ENCODE measurements around the gene TMEM107. TPM values are rescaled to one million over a fixed set of nuclear protein-coding genes. Genes with fewer than 3 reads are reported as not detected.
"Not testable (repeated sequence)": the region's sequence is repeated elsewhere in the genome, so short reads cannot be mapped to it uniquely, and the experiment has no call there.

TMEM107 gene
- 10 to 100 TPM; 27.6 to 31.5 TPM for total RNA-seq

GRCh38 chr17:8176197-8176940 lies at the start of gene TMEM107:
TMEM107 (minus strand) TSS chr17:8176380; CDS start chr17:8176286, 94 bp downstream.
- intact Hi-C loops (cut with micrococcal nuclease): no loop called here
- DNase-seq: peak; percentile 94
- H3K4me3 Mint-ChIP-seq: peak within 1 kb of the TSS; percentile 93
- peaks cover 4% of the 10 kb centered on the region for H3K27me3 Mint-ChIP-seq (ENCODE audit: low read depth)
- H3K36me3 Mint-ChIP-seq (ENCODE audit: low read depth): peaks cover 4% of the 10 kb centered on the region
- H3K27ac Mint-ChIP-seq: peak within 1 kb of the TSS; percentile 88
- CTCF ChIA-PET: interaction anchor here (0.7 to 1.3 kb wide), 2 partner anchors 9 to 47 kb away, joined by 3 read pairs; no protein-coding TSS in a partner anchor
- peaks cover 37% of the 10 kb centered on the region for H3K4me1 Mint-ChIP-seq (ENCODE audit: low read depth)
- H3K9me3 Mint-ChIP-seq: no peaks in the 10 kb centered on the region

DNA sequence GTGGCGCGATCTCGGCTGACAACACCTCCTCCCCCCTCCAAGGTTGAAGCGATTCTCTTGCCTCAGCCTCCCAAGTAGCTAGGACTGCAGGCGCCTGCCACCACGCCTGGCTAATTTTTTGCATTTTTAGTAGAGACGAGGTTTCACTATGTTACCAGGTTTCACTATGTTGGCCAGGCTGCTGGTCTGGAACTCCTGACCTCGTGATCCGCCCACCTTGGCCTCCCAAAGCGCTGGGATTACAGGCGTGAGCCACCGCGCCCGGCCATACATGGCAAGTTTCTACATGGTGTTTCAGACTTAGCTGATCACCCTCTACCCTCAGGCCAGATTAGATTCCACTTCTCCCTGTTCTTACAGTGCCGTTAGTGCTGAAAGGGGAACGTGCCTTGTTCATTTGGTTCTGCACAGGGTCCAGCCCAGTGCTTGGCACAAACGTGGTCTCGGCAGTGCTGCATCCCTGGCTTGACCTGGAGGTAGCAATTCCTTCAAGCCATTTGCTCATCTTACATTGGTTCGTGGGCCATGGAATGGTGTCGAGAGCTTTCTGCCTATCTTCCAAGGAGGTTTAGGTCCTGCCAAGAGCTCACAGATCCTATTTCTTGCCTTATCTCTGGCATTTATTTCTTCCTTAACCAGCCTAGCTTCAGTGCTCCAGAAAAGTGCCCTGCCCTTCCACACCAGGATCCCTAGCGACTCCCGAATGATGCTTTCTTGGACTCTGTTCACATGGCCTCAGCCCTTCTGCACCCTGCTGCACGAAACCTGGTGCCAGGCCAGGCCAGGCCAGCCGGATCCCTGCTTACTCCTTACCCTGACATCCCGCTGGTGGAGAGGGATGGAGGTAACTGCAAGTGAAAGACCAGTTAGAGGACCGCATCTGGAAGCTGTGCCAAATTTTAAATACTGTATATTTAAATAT lies 49.0 kb upstream of the TMEM107 start:
- Mint-ChIP-seq H3K27ac (peak overlapping the region; percentile 79), H3K36me3 (ENCODE audit: low read depth) (peaks cover 44% of the 10 kb centered on the region), H3K9me3 (no peaks in the 10 kb centered on the region), H3K4me1 (ENCODE audit: low read depth) (peaks cover 36% of the 10 kb centered on the region), H3K27me3 (ENCODE audit: low read depth) (peaks cover 15% of the 10 kb centered on the region), H3K4me3 (peak overlapping the region; percentile 49)
- DNase-seq: no peak
- CTCF ChIA-PET: interaction anchor here (0.6 to 6.6 kb wide), 5 partner anchors 22 to 162 kb away, joined by 3 to 55 read pairs (median 4); partner anchors contain the start of genes CTC1 and PFAS
- intact Hi-C loops (cut with micrococcal nuclease): no loop called here

GRCh38 chr17:8223356-8224126 lies 47.4 kb upstream of the TMEM107 start:
- H3K4me3 Mint-ChIP-seq: peak overlapping the region; percentile 96
- DNase-seq: peak; percentile 77
- peak overlapping the region; percentile 96 for H3K27ac Mint-ChIP-seq
- peaks cover 32% of the 10 kb centered on the region for H3K36me3 Mint-ChIP-seq (ENCODE audit: low read depth)
- CTCF ChIA-PET: interaction anchor here (0.9 to 6.6 kb wide), 8 partner anchors 15 to 104 kb away, joined by 3 to 55 read pairs (median 4); partner anchors contain the start of genes CTC1, PFAS and RANGRF
- H3K4me1 Mint-ChIP-seq (ENCODE audit: low read depth): peaks cover 37% of the 10 kb centered on the region
- intact Hi-C loops (cut with micrococcal nuclease): loop anchor here (1.0 to 2.0 kb wide), 2 partner anchors 77 to 159 kb away; partner anchors contain the start of gene RPL26
- H3K27me3 Mint-ChIP-seq (ENCODE audit: low read depth): peaks cover 15% of the 10 kb centered on the region
- no peaks in the 10 kb centered on the region for H3K9me3 Mint-ChIP-seq

GRCh38 chr17:8222630-8223355 lies 46.6 kb upstream of the TMEM107 start:
- intact Hi-C loops (cut with micrococcal nuclease): loop anchor here (1.0 to 2.0 kb wide), 12 partner anchors 12 to 380 kb away; partner anchors contain the start of genes AURKB, CTC1, HES7 and RANGRF
- Mint-ChIP-seq H3K27ac (peak overlapping the region; percentile 96), H3K36me3 (ENCODE audit: low read depth) (peaks cover 31% of the 10 kb centered on the region), H3K27me3 (ENCODE audit: low read depth) (peaks cover 15% of the 10 kb centered on the region), H3K4me1 (ENCODE audit: low read depth) (peaks cover 37% of the 10 kb centered on the region), H3K9me3 (no peaks in the 10 kb centered on the region), H3K4me3 (peak overlapping the region; percentile 96)
- CTCF ChIA-PET: interaction anchor here (0.6 to 6.6 kb wide), 11 partner anchors 14 to 104 kb away, joined by 3 to 55 read pairs (median 5); partner anchors contain the start of genes ALOXE3, BORCS6, CTC1 and PFAS
- DNase-seq: peak; percentile 94

DNA sequence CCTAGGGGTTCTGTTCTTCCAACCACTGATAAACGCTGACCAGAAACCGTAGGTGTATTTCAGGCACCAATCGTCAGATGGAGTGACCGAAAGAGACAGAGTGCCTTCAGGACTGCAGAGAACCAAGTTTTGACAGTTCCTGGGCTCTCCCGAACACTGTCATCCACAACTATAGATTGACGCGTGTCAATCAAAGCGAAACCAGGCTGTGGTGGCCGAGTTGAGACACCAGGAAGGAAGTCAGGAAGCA lies 46.1 kb upstream of the TMEM107 start:
- CTCF ChIA-PET: interaction anchor here (0.6 to 6.6 kb wide), 8 partner anchors 25 to 103 kb away, joined by 3 to 55 read pairs (median 5); partner anchors contain the start of genes ALOXE3, BORCS6, CTC1 and PFAS
- Mint-ChIP-seq H3K4me1 (ENCODE audit: low read depth) (peaks cover 37% of the 10 kb centered on the region), H3K4me3 (peak overlapping the region; percentile 96), H3K9me3 (no peaks in the 10 kb centered on the region), H3K27ac (peak overlapping the region; percentile 96), H3K36me3 (ENCODE audit: low read depth) (peaks cover 26% of the 10 kb centered on the region), H3K27me3 (ENCODE audit: low read depth) (peaks cover 15% of the 10 kb centered on the region)
- DNase-seq: peak; percentile 86
- intact Hi-C loops (cut with micrococcal nuclease): loop anchor here (1.0 to 2.0 kb wide), 11 partner anchors 12 to 380 kb away; partner anchors contain the start of genes AURKB, CTC1, HES7 and RANGRF

DNA sequence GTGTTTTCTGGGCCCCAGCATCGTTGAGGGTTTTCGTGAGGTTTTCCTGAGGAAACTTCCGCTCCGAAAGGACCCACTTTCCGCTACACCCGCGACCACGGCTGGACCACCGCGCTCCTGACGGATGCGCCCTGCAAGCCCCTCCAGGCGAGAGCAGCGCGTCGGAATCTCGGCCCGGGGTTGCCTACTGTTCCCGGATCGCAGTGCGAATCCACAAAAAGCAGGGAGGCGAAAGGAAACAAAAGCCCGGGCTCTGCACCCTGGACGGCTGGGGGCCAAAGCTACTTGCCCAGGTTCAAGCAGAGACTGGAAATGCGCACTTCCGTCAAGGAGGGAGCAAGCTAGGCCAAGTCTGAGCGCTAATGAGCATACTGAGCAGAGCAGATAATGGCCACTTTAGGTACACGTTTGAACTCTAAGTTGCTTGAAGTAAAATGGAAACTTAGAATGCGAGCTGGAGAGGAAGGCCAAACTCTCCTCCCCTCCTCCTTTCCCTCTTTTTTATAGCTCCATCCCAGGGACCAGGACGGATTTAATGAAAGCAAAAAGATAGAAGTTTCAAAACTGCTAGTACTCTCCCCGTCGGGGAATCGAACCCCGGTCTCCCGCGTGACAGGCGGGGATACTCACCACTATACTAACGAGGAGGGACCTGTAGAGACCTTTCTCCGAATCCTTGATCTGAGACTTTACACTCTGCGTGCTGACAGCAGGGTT lies 45.6 kb upstream of the TMEM107 start:
- CTCF ChIA-PET: interaction anchor here (0.6 to 6.6 kb wide), 10 partner anchors 11 to 147 kb away, joined by 3 to 55 read pairs (median 4); partner anchors contain the start of genes ALOXE3, AURKB, BORCS6 and CTC1
- Mint-ChIP-seq H3K9me3 (no peaks in the 10 kb centered on the region), H3K4me1 (ENCODE audit: low read depth) (peaks cover 34% of the 10 kb centered on the region)

DNA sequence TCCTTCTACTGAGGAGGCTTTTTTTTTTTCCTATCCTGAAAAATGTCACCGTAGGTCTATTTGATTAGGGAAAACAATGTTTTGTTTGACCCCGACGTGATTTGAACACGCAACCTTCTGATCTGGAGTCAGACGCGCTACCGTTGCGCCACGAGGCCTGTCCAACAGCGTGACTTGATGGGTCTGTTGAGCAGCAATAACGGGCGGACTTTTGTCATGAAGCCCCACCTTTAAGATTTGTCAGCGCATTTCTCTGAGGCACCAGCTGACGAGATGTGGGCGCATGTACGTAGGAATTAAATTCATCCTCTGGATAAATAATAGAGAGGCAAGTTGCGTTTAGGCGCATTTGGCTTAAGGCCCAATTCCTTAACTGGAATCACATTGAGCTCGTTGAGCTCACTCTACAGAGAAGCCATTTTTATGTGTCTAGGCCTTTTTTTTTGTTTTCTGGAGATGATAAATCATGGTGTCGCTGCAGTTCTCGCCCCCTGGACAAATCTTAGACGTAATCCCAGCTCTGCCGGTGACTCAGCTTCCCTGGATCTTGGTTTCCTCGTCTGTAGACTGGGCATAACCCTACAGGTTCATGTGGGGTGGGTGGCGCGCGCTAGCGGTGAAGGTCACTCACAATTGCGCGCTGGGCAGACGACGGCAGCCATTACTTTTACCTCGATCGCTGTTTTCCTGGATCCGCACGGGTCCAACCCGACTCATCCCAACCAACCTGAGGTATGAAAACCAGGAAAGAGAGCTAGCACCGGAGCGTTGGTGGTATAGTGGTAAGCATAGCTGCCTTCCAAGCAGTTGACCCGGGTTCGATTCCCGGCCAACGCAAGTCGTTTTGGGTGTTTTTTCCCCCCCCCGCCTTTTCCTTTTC lies 44.8 kb upstream of the TMEM107 start:
- H3K4me3 Mint-ChIP-seq: peak overlapping the region; percentile 96
- H3K9me3 Mint-ChIP-seq: no peaks in the 10 kb centered on the region
- CTCF ChIA-PET: interaction anchor here (0.6 to 6.6 kb wide), 9 partner anchors 11 to 146 kb away, joined by 3 to 55 read pairs (median 5); partner anchors contain the start of genes ALOXE3, AURKB, BORCS6 and CTC1

More for the DNA sequence above, 45.6 kb upstream of the TMEM107 start:
- intact Hi-C loops (cut with micrococcal nuclease): loop anchor here (1.0 to 2.0 kb wide), 11 partner anchors 12 to 380 kb away; partner anchors contain the start of genes AURKB, CTC1, HES7 and RANGRF
- DNase-seq: peak; percentile 95
- H3K27me3 Mint-ChIP-seq (ENCODE audit: low read depth): peaks cover 15% of the 10 kb centered on the region
- H3K4me3 Mint-ChIP-seq: peak overlapping the region; percentile 96
- peaks cover 21% of the 10 kb centered on the region for H3K36me3 Mint-ChIP-seq (ENCODE audit: low read depth)
- peak overlapping the region; percentile 96 for H3K27ac Mint-ChIP-seq

DNA sequence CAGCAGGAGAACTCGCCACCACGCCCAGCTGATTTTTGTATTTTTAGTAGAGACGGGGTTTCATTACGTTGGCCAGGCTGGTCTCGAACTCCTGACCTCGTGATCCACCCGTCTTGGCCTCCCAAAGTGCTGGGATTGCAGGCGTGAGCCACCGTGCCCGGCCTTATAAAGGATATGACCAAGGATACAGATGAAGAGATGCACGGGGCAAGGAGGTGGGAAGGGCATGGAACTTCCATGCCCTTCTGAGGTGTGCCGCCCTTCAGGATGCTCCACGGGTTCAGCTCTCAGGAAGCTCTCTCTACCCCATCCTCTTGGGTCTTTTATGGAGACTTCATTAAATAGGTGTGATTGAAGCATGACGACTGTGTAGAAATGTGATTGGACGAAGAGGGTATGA lies 37.8 kb upstream of the TMEM107 start:
- H3K27me3 Mint-ChIP-seq (ENCODE audit: low read depth); H3K4me3 Mint-ChIP-seq; H3K27ac Mint-ChIP-seq; DNase-seq; intact Hi-C loops (cut with micrococcal nuclease); H3K9me3 Mint-ChIP-seq: not testable (repeated sequence)
- peaks cover 12% of the 10 kb centered on the region for H3K4me1 Mint-ChIP-seq (ENCODE audit: low read depth)
- CTCF ChIA-PET: interaction anchor here (1.2 kb wide), 1 partner anchor 92 kb away, joined by 4 read pairs; no protein-coding TSS in a partner anchor
- H3K36me3 Mint-ChIP-seq (ENCODE audit: low read depth): peaks cover 12% of the 10 kb centered on the region

More for the DNA sequence above, 44.8 kb upstream of the TMEM107 start:
- Mint-ChIP-seq H3K4me1 (ENCODE audit: low read depth) (peaks cover 26% of the 10 kb centered on the region), H3K27ac (peak overlapping the region; percentile 96), H3K36me3 (ENCODE audit: low read depth) (peaks cover 13% of the 10 kb centered on the region), H3K27me3 (ENCODE audit: low read depth) (peaks cover 12% of the 10 kb centered on the region)
- peak; percentile 98 for DNase-seq
- intact Hi-C loops (cut with micrococcal nuclease): no loop called here

DNA sequence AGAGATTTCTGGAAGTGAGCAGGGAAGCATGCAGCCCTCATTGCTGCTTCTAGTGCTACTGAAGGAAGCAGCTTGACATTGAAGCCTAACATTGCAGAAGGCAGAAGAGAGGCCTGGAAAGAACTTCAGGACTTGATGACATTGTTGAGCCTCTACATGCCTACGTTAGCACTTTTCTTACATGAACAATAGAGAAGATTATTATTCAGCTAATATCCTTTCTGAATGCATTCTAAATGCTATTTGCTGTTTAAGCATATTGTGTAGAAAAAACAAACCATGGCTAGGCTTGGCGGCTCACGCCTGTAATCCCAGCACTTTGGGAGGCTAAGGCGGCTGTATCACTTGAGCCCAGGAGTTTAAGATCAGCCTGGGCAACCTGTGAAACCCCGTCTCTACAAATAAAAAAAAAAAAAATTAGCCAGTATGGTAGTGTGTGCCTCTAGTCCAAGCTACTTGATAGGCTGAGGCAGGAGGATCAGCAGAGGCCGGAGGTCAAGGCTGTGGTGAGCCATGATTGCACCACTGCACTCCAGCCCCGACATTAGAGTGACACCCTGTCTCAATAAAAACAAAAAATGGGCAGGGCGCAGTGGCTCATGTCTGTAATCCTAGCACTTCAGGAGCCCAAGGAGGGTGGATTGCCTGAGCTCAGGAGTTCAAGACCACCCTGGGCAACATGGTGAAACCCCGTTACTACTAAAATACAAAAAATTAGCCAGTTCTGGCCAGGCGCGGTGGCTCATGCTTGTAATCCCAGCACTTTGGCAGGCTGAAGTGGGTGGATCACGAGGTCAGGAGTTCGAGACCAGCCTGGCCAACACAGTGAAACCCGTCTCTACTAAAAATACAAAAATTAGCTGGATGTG lies 36.4 kb upstream of the TMEM107 start:
- intact Hi-C loops (cut with micrococcal nuclease): no loop called here
- no peak for DNase-seq
- H3K9me3 Mint-ChIP-seq: no peaks in the 10 kb centered on the region
- H3K27ac Mint-ChIP-seq: no peak overlapping the region
- H3K4me3 Mint-ChIP-seq: no peak overlapping the region
- no peaks in the 10 kb centered on the region for H3K27me3 Mint-ChIP-seq (ENCODE audit: low read depth)
- peaks cover 13% of the 10 kb centered on the region for H3K4me1 Mint-ChIP-seq (ENCODE audit: low read depth)
- CTCF ChIA-PET: interaction anchor here (0.6 to 1.0 kb wide), 3 partner anchors 92 to 157 kb away, joined by 5 to 7 read pairs (median 5); no protein-coding TSS in a partner anchor
- H3K36me3 Mint-ChIP-seq (ENCODE audit: low read depth): peaks cover 23% of the 10 kb centered on the region

Data from activated naive CD4-positive, alpha-beta T cell treated with anti-CD3 and anti-CD28 coated beads for 36 hours (primary cell).